Measurements from ENCODE around the gene HTR6.

Gene HTR6

DNA sequence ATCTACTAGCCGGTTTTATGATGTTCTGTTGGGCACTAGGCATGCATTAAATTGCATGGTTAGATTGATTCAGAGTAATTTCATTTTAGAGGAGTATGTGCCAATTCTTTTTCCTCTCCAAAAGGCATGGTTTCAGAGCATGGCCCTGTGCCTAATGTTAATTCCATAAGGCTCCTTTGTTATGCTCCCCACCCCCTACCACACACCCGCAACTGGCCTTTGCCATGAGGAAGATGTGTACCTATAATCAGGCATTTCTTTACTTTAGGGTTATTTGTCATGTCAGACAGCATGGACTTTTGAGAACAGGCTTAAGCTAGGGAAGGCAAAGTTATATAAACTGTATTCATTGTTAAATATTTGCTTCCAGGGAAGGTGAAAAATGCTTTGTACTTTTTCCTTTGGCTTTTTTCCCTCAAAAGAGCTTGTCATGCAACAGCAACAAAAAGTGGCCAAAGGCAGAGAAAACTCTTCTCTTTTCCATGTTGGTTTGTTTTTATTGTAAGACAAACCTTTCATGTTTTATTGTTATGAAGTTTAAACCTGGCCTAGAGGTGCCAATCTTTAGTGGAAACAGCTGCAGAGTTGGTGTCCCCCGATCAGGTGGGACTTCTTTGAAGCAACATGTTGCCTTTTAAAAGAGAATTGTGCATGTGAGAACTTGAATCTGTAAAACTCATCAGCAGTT is 44.8 kb upstream of the HTR6 start:
- TF ChIP-seq TEAD4 (IDR thresholded peaks at IDR 0.05) (peak; percentile 55), EGR1 (IDR thresholded peaks at IDR 0.05) (no peak), EP300 (IDR thresholded peaks at IDR 0.05; ENCODE audit: borderline replicate concordance) (peak; percentile 62), NFIC (IDR thresholded peaks at IDR 0.05) (peak; percentile 81), TCF12 (IDR thresholded peaks at IDR 0.05; ENCODE audit: low read depth) (peak; percentile 52; the same call in 1 of the 2 replicates)
- TF ChIP-seq, protein P1, sequence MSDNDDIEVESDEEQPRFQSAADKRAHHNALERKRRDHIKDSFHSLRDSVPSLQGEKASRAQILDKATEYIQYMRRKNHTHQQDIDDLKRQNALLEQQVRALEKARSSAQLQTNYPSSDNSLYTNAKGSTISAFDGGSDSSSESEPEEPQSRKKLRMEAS (IDR thresholded peaks at IDR 0.05) = 0 out of 2 replicates have a peak, but pooled peaks have one; percentile 45
- TF ChIP-seq, protein P2, sequence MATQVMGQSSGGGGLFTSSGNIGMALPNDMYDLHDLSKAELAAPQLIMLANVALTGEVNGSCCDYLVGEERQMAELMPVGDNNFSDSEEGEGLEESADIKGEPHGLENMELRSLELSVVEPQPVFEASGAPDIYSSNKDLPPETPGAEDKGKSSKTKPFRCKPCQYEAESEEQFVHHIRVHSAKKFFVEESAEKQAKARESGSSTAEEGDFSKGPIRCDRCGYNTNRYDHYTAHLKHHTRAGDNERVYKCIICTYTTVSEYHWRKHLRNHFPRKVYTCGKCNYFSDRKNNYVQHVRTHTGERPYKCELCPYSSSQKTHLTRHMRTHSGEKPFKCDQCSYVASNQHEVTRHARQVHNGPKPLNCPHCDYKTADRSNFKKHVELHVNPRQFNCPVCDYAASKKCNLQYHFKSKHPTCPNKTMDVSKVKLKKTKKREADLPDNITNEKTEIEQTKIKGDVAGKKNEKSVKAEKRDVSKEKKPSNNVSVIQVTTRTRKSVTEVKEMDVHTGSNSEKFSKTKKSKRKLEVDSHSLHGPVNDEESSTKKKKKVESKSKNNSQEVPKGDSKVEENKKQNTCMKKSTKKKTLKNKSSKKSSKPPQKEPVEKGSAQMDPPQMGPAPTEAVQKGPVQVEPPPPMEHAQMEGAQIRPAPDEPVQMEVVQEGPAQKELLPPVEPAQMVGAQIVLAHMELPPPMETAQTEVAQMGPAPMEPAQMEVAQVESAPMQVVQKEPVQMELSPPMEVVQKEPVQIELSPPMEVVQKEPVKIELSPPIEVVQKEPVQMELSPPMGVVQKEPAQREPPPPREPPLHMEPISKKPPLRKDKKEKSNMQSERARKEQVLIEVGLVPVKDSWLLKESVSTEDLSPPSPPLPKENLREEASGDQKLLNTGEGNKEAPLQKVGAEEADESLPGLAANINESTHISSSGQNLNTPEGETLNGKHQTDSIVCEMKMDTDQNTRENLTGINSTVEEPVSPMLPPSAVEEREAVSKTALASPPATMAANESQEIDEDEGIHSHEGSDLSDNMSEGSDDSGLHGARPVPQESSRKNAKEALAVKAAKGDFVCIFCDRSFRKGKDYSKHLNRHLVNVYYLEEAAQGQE (IDR thresholded peaks at IDR 0.05; ENCODE audit: low read depth) = no peak

DNA sequence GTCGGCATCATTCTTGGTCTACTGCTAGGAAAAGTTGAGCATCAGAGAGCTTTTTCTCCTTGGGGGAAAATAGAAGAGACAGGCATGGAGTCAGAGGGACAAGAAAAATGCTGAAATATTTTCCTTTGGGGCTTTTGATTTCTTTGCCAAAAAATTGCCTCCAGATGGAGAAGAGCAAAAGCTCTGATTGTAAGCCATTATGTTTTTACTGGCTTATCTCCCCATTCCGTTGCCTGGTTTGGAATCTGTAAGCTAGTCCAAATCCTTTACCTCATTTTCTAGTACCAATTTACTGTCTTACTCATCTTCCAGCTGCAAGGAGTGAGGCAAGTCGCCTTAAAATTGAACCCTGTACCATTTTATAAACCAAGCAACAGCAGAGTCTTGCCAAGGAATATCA is 43.9 kb upstream of the HTR6 start:
- TF ChIP-seq RAD21 (IDR thresholded peaks at IDR 0.05; ENCODE audit: low read depth) = no peak
- TF ChIP-seq, protein P1 (IDR thresholded peaks at IDR 0.05) = no peak
- TF ChIP-seq, protein P3, sequence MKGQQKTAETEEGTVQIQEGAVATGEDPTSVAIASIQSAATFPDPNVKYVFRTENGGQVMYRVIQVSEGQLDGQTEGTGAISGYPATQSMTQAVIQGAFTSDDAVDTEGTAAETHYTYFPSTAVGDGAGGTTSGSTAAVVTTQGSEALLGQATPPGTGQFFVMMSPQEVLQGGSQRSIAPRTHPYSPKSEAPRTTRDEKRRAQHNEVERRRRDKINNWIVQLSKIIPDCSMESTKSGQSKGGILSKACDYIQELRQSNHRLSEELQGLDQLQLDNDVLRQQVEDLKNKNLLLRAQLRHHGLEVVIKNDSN (IDR thresholded peaks at IDR 0.05) = no peak
- no peak for TF ChIP-seq ZBTB7A (IDR thresholded peaks at IDR 0.05; ENCODE audit: low read depth)
- TF ChIP-seq FOXM1 (IDR thresholded peaks at IDR 0.05; ENCODE audit: borderline replicate concordance, low read depth) = no peak
- no peak for TF ChIP-seq CEBPB (IDR thresholded peaks at IDR 0.05)
- TF ChIP-seq, protein P2 (IDR thresholded peaks at IDR 0.05; ENCODE audit: low read depth) = no peak
- TF ChIP-seq TAF1 (IDR thresholded peaks at IDR 0.05; ENCODE audit: low read depth) = no peak
- no peak for TF ChIP-seq EGR1 (IDR thresholded peaks at IDR 0.05)
- TF ChIP-seq EP300 (IDR thresholded peaks at IDR 0.05; ENCODE audit: borderline replicate concordance) = no peak
- TF ChIP-seq NFIC (IDR thresholded peaks at IDR 0.05) = no peak

DNA sequence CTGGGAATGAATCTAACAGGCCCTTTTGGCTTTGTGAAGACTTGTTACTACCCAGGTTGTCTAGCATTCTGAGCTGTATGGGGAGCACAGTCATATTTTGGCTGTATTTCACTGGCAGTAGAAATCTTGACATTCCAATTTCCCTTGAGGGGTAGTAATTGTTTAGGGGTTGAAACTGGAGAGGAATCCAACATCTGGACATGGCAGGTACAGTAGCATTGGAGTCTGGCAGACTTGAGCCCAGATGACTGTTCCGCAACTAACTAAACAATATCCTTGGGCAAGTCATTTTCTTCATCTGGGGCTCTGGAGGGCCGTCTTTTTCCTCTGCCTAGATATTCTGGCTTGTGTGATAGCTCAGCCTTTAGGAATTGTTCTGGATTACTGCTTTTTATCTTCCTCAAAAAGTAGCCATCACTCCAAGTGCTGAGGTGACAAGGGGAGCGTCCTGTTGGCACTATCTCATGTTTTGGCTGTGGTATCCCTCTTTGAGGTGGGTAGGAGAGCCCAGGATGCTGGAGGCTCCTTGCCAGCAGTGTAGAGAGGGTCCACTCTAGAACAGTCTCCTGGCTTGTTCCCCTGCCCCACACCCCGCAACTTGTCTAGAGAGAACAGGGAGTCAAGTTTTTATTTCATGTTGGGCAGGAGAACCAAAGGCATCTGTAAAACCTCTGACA is 43.3 kb upstream of the HTR6 start:
- no peak for TF ChIP-seq TAF1 (IDR thresholded peaks at IDR 0.05; ENCODE audit: low read depth)
- no peak for TF ChIP-seq EGR1 (IDR thresholded peaks at IDR 0.05)
- TF ChIP-seq YY1 (IDR thresholded peaks at IDR 0.05; ENCODE audit: low read depth) = no peak
- TF ChIP-seq, protein P1 (IDR thresholded peaks at IDR 0.05) = no peak
- TF ChIP-seq TEAD4 (IDR thresholded peaks at IDR 0.05) = no peak

DNA sequence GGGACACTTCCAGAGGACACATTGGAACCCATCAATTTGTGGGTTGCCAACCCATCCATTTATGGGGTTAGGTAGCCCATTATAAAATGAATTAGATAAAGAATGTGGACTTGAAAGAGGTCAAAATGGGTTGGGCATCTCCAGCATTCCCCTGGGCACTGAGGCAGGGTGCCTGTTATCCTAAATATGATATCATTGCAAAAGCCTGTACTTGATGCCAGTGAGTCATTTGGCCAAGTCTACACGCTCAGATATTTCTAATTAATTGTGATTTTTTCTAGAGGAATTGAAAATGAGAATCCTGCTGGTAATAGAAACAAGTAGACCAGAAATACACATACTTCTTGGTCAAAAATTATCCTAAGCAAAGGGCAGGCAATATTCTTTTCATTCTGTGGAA is 42.5 kb upstream of the HTR6 start:
- TF ChIP-seq YY1 (IDR thresholded peaks at IDR 0.05; ENCODE audit: low read depth) (no peak), NFIC (IDR thresholded peaks at IDR 0.05) (peak; percentile 52), RAD21 (IDR thresholded peaks at IDR 0.05; ENCODE audit: low read depth) (no peak), FOXM1 (IDR thresholded peaks at IDR 0.05; ENCODE audit: borderline replicate concordance, low read depth) (0 out of 2 replicates have a peak, but pooled peaks have one; percentile 30), CREB1 (IDR thresholded peaks at IDR 0.05; ENCODE audit: low read depth) (no peak), TCF12 (IDR thresholded peaks at IDR 0.05; ENCODE audit: low read depth) (0 out of 2 replicates have a peak, but pooled peaks have one; percentile 24), ZBTB7A (IDR thresholded peaks at IDR 0.05; ENCODE audit: low read depth) (no peak), EGR1 (IDR thresholded peaks at IDR 0.05) (no peak), TEAD4 (IDR thresholded peaks at IDR 0.05) (peak; percentile 72), CEBPB (IDR thresholded peaks at IDR 0.05) (no peak), TAF1 (IDR thresholded peaks at IDR 0.05; ENCODE audit: low read depth) (no peak), EP300 (IDR thresholded peaks at IDR 0.05; ENCODE audit: borderline replicate concordance) (peak; percentile 69; the same call in 1 of the 2 replicates)
- TF ChIP-seq, protein P1 (IDR thresholded peaks at IDR 0.05) = no peak
- TF ChIP-seq, protein P2 (IDR thresholded peaks at IDR 0.05; ENCODE audit: low read depth) = no peak
